K562 (cell line): Measurements from ENCODE around the gene HEG1. TPM values are rescaled to one million over a fixed set of nuclear protein-coding genes. Genes with fewer than 3 reads are reported as not detected.

Experiments
- ATAC-seq: fragments of 200-7000 bp; cut with Tn5 transposase; 3 replicates; pipeline ENCODE4 v1.9.1; 2020; ENCODE audit warnings: moderate library complexity
- BruUV-seq: library from RNA; stranded (reverse); fragments of 400-500 nt; replicated peaks from 2 replicates; lab custom pipeline; 2021; lab: Mats Ljungman, UMichigan
- CTCF ChIA-PET: fragments of 300-600 bp; formaldehyde crosslinking; extraction: SDS; loops from one replicate; lab custom pipeline; 2021; ENCODE audit warnings: low intra/inter-chr PET ratio; lab: Yijun Ruan, JAX
- POLR2A ChIA-PET: fragments of 300-600, 350-650 bp; sonication (Branson Sonifier 250); formaldehyde crosslinking; extraction: SDS; loops from one replicate; lab custom pipeline; 2021; ENCODE audit warnings: antibody characterized with exemption, inconsistent platforms; lab: Yijun Ruan, JAX
- DNase-seq, 4 experiments: peaks; one replicate each; pipeline versions ENCODE4 v3.0.0 to v3.0.0-alpha.2; 2011 to 2018; ENCODE audit warnings: low spot score in 3 of 4, mixed read lengths in 3 of 4; ENCODE audit errors: extremely low read depth in 1 of 4
- FAIRE-seq: peaks from 2 replicates; lab custom pipeline; 2011; peaks lifted over from hg19 to GRCh38; lab: Jason Lieb, UNC
- H2AFZ ChIP-seq: 2 replicates; pipeline ENCODE4 v1.6.0; 2011; ENCODE audit warnings: low read depth, low read length, control low read depth, inconsistent platforms
- H3K27ac ChIP-seq: fragments of 200-600 bp; 3 replicates; pipeline ENCODE4 v1.8.0; 2011; ENCODE audit warnings: low read depth, mild to moderate bottlenecking, control low read depth, inconsistent platforms, low read length, moderate library complexity, mixed read lengths; ENCODE audit errors: extremely low read depth
- H3K27me3 ChIP-seq, 2 experiments: fragments of 300-600 bp in 1 of 2; 2 replicates in 1 of 2; 3 replicates in 1 of 2; pipeline versions ENCODE4 v1.6.0 to v1.8.0; 2011; ENCODE audit warnings: inconsistent platforms in 2 of 2, low read length in 2 of 2, mild to moderate bottlenecking in 1 of 2, mixed read lengths in 1 of 2, moderate library complexity in 1 of 2; ENCODE audit not compliant: control insufficient read depth in 2 of 2, insufficient read depth in 2 of 2
- H3K36me3 ChIP-seq: fragments of 300-600 bp; 3 replicates; pipeline ENCODE4 v1.8.0; 2011; ENCODE audit warnings: mild to moderate bottlenecking, low read length, inconsistent platforms; ENCODE audit not compliant: control insufficient read depth, insufficient read depth
- H3K4me1 ChIP-seq, 2 experiments: fragments of 200-600 bp in 1 of 2; replicated peaks in 1 of 2; 2 replicates in 1 of 2; 3 replicates in 1 of 2; pipeline versions ENCODE4 v1.5.1 to v1.8.0; 2011; ENCODE audit warnings: inconsistent platforms in 2 of 2, low read length in 2 of 2, mild to moderate bottlenecking in 1 of 2, mixed read lengths in 1 of 2, moderate library complexity in 1 of 2; ENCODE audit not compliant: control insufficient read depth in 2 of 2, insufficient read depth in 2 of 2
- H3K4me2 ChIP-seq: 2 replicates; pipeline ENCODE4 v1.6.1; 2011; ENCODE audit warnings: low read length, control low read depth, inconsistent platforms, mixed read lengths; ENCODE audit not compliant: insufficient read depth
- H3K4me3 ChIP-seq: fragments of 200-600 bp; sonication (generic), shearing (Covaris generic); 2 replicates; pipeline ENCODE4 v1.5.1; 2016; ENCODE audit warnings: control low read depth, inconsistent platforms
- H3K79me2 ChIP-seq: fragments of 200-600 bp; 3 replicates; pipeline ENCODE4 v1.8.0; 2011; ENCODE audit warnings: low read length, inconsistent platforms; ENCODE audit not compliant: control insufficient read depth, insufficient read depth
- H3K9ac ChIP-seq, 2 experiments: 2 replicates each; pipeline versions ENCODE4 v1.6.0 to v1.6.1; 2011; ENCODE audit warnings: low read depth in 2 of 2, low read length in 2 of 2, control low read depth in 1 of 2, inconsistent platforms in 1 of 2, mild to moderate bottlenecking in 1 of 2, mixed read lengths in 1 of 2; ENCODE audit not compliant: insufficient read depth in 1 of 2
- H3K9me1 ChIP-seq: one replicate; pipeline ENCODE4 v1.6.0; 2011; ENCODE audit warnings: inconsistent platforms, mild to moderate bottlenecking, low read length, moderate library complexity; ENCODE audit not compliant: control insufficient read depth, insufficient read depth
- H3K9me3 ChIP-seq: replicated peaks from 2 replicates; pipeline ENCODE4 v1.5.1; 2011; ENCODE audit warnings: low read depth, low read length, inconsistent platforms; ENCODE audit not compliant: control insufficient read depth, insufficient read depth
- H4K20me1 ChIP-seq: replicated peaks from 2 replicates; pipeline ENCODE4 v1.6.1; 2011; ENCODE audit warnings: low read length, inconsistent platforms, mixed read lengths; ENCODE audit not compliant: control insufficient read depth, insufficient read depth
- CTCFL ChIP-seq: IDR thresholded peaks from 2 replicates; pipeline ENCODE4 v1.6.1; 2011; ENCODE audit warnings: borderline replicate concordance, low read depth, mild to moderate bottlenecking, moderate library complexity, low read length; ENCODE audit not compliant: insufficient read depth, poor library complexity, severe bottlenecking
- FOS ChIP-seq: IDR thresholded peaks from 3 replicates; pipeline ENCODE4 v1.6.1; 2011; ENCODE audit not compliant: insufficient read length; ENCODE audit errors: extremely low read depth
- KLF6 ChIP-seq: fragments of 250-450 bp; sonication (Bioruptor Pico); IDR thresholded peaks from 2 replicates; pipeline ENCODE4 v1.4.0; 2020; ENCODE audit warnings: mild to moderate bottlenecking, moderate library complexity, borderline replicate concordance
- PURB ChIP-seq: sonication (generic); formaldehyde crosslinking; IDR thresholded peaks from 2 replicates; pipeline ENCODE4 v1.9.0; 2021; ENCODE audit warnings: low read depth, mild to moderate bottlenecking, missing genetic modification reagents
- SAFB ChIP-seq: fragments of 200-400 bp; formaldehyde crosslinking; IDR thresholded peaks from 2 replicates; pipeline ENCODE4 v1.6.1; 2017; ENCODE audit warnings: low read depth, low read length, borderline replicate concordance
- YBX1 ChIP-seq: fragments of 450-650 bp; IDR thresholded peaks from 2 replicates; pipeline ENCODE4 v1.7.1; 2016; ENCODE audit warnings: mild to moderate bottlenecking
- ZBTB17 ChIP-seq: fragments of 450-650 bp; formaldehyde crosslinking; IDR thresholded peaks from 2 replicates; pipeline ENCODE4 v1.4.0; 2020; ENCODE audit warnings: mild to moderate bottlenecking
- ZNF444 ChIP-seq: fragments of 250-450 bp; sonication (Bioruptor Pico); IDR thresholded peaks from 2 replicates; pipeline ENCODE4 v1.4.0; 2020; ENCODE audit warnings: mild to moderate bottlenecking, moderate library complexity
- ZNF589 ChIP-seq: fragments of 200-800 bp; sonication (Bioruptor generic); IDR thresholded peaks from 2 replicates; pipeline ENCODE4 v1.6.1; 2016; ENCODE audit warnings: low read depth, missing genetic modification characterization, missing compliant biosample characterization
- WGBS: fragments of 100-300 bp; shearing (Covaris generic); methylation state at CpG from one replicate; pipeline ENCODE4 v1.1.6; 2016; ENCODE audit warnings: low coverage, mixed read lengths; ENCODE audit not compliant: insufficient coverage; ENCODE audit errors: missing lambda C conversion rate; 5-methylcytosine and 5-hydroxymethylcytosine counted together
- in situ Hi-C: fragments of 300-500 bp; cut with MboI; formaldehyde crosslinking; loops from 4 replicates; pipeline ENCODE4 v1.15.0; 2018; ENCODE audit warnings: inconsistent platforms, mixed read lengths
- intact Hi-C: fragments of 100-400 bp; cut with micrococcal nuclease; formaldehyde crosslinking; loops from 2 replicates; pipeline ENCODE4 v1.14.2; 2022
- polyA plus RNA-seq, 8 experiments: library from polyadenylated mRNA; depleted of rRNA in 4 of 8; stranded (reverse) in 5 of 8; unstranded in 3 of 8; fragments of >200 nt; fragmentation: Nextera tagmentation in 2 of 8; fragmentation: Illumina TruSeq in 1 of 8; extraction: Ambion mirVana in 2 of 8; extraction: Trizol in 1 of 8; gene quantifications; 2 replicates each; pipeline versions ENCODE4 v1.2.1 to v1.2.3, GENCODE V29; 2011 to 2014; ENCODE audit warnings: inconsistent platforms in 1 of 8, missing spikeins in 1 of 8
- total RNA-seq, 7 experiments: library from RNA; depleted of rRNA in 6 of 7; stranded (reverse); fragments of >200 nt in 6 of 7; fragmentation: Illumina TruSeq in 2 of 7; extraction: Trizol in 2 of 7; gene quantifications; 2 replicates each; pipeline versions ENCODE4 v1.2.1 to v1.2.3, GENCODE V29; 2011 to 2021; ENCODE audit warnings: low replicate concordance in 1 of 7
- TF ChIP-seq, protein P1 (sequence below): fragments of 250-450 bp; sonication (Bioruptor Pico); IDR thresholded peaks from 2 replicates; pipeline ENCODE4 v1.4.0; 2020; ENCODE audit warnings: mild to moderate bottlenecking, moderate library complexity
- TF ChIP-seq, protein P2 (sequence below): fragments of 450-650 bp; IDR thresholded peaks from 2 replicates; pipeline ENCODE4 v1.6.1; 2018; ENCODE audit warnings: mild to moderate bottlenecking, low read depth; ENCODE audit not compliant: partially characterized antibody
- TF ChIP-seq, protein P3 (sequence below), 2 experiments: fragments of 200-800 bp in 1 of 2; sonication (Bioruptor generic) in 1 of 2; sonication (generic) in 1 of 2; formaldehyde crosslinking in 1 of 2; IDR thresholded peaks in 1 of 2; conservative IDR thresholded peaks in 1 of 2; 2 replicates each; pipeline versions ENCODE4 v1.5.0 to v1.6.1; 2016 to 2020; ENCODE audit warnings: missing compliant biosample characterization in 1 of 2, missing genetic modification characterization in 1 of 2, missing genetic modification reagents in 1 of 2

Gene HEG1
- total and polyA plus RNA-seq, 9 of the 15 experiments (the other 6 are each of a cell fraction or from before 2014, with no cell fraction given): 0.24 TPM; not detected in 8

GRCh38 chr3:125045194-125045593 is 10.6 kb downstream of the HEG1 start:
- H3K27me3 ChIP-seq: peaks cover 0 to 27% of the 10 kb centered on the region in 2 experiments; a peak in 3 of 5 replicates
- no peaks in the 10 kb centered on the region for H3K79me2 ChIP-seq
- no peak for DNase-seq
- TF ChIP-seq YBX1 (no peak), PURB (CRISPR knock-in tag) (no peak), FOS (no peak), ZBTB17 (no peak), SAFB (no peak), KLF6 (CRISPR knock-in tag) (no peak), ZNF444 (CRISPR knock-in tag) (no peak), CTCFL (no peak), ZNF589 (CRISPR knock-in tag) (no peak)
- TF ChIP-seq, protein P1, sequence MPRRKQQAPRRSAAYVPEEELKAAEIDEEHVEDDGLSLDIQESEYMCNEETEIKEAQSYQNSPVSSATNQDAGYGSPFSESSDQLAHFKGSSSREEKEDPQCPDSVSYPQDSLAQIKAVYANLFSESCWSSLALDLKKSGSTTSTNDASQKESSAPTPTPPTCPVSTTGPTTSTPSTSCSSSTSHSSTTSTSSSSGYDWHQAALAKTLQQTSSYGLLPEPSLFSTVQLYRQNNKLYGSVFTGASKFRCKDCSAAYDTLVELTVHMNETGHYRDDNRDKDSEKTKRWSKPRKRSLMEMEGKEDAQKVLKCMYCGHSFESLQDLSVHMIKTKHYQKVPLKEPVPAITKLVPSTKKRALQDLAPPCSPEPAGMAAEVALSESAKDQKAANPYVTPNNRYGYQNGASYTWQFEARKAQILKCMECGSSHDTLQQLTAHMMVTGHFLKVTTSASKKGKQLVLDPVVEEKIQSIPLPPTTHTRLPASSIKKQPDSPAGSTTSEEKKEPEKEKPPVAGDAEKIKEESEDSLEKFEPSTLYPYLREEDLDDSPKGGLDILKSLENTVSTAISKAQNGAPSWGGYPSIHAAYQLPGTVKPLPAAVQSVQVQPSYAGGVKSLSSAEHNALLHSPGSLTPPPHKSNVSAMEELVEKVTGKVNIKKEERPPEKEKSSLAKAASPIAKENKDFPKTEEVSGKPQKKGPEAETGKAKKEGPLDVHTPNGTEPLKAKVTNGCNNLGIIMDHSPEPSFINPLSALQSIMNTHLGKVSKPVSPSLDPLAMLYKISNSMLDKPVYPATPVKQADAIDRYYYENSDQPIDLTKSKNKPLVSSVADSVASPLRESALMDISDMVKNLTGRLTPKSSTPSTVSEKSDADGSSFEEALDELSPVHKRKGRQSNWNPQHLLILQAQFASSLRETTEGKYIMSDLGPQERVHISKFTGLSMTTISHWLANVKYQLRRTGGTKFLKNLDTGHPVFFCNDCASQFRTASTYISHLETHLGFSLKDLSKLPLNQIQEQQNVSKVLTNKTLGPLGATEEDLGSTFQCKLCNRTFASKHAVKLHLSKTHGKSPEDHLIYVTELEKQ (CRISPR knock-in tag): no peak
- TF ChIP-seq, protein P2, sequence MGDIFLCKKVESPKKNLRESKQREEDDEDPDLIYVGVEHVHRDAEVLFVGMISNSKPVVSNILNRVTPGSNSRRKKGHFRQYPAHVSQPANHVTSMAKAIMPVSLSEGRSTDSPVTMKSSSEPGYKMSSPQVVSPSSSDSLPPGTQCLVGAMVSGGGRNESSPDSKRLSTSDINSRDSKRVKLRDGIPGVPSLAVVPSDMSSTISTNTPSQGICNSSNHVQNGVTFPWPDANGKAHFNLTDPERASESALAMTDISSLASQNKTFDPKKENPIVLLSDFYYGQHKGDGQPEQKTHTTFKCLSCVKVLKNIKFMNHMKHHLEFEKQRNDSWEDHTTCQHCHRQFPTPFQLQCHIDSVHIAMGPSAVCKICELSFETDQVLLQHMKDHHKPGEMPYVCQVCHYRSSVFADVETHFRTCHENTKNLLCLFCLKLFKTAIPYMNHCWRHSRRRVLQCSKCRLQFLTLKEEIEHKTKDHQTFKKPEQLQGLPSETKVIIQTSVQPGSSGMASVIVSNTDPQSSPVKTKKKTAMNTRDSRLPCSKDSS: no peak
- TF ChIP-seq, protein P3, sequence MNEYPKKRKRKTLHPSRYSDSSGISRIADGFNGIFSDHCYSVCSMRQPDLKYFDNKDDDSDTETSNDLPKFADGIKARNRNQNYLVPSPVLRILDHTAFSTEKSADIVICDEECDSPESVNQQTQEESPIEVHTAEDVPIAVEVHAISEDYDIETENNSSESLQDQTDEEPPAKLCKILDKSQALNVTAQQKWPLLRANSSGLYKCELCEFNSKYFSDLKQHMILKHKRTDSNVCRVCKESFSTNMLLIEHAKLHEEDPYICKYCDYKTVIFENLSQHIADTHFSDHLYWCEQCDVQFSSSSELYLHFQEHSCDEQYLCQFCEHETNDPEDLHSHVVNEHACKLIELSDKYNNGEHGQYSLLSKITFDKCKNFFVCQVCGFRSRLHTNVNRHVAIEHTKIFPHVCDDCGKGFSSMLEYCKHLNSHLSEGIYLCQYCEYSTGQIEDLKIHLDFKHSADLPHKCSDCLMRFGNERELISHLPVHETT (CRISPR knock-in tag; conservative IDR thresholded peaks at IDR 0.05 in 1 of 2, IDR thresholded peaks at IDR 0.05 in 1 of 2): no peak
- in situ Hi-C loops (no loop called here), intact Hi-C loops (no loop called here)
- 0% methylated on average over 5 of the region's 5 CpGs for WGBS
- no peaks in the 10 kb centered on the region for H3K9me1 ChIP-seq
- H4K20me1 ChIP-seq: no peaks in the 10 kb centered on the region
- no peaks in the 10 kb centered on the region for H3K4me1 ChIP-seq
- H3K9me3 ChIP-seq: no peaks in the 10 kb centered on the region
- CTCF ChIA-PET: no interaction called here
- no peaks in the 10 kb centered on the region for H3K36me3 ChIP-seq
- no peak for FAIRE-seq
- no peak overlapping the region for H3K27ac ChIP-seq
- POLR2A ChIA-PET: no interaction called here
- ATAC-seq: no peak
- BruUV-seq: no TSS peak
- no peak overlapping the region for H3K4me2 ChIP-seq
- no peak overlapping the region for H3K9ac ChIP-seq
- H2AFZ ChIP-seq: no peak overlapping the region
- H3K4me3 ChIP-seq: no peak overlapping the region
